GM13976 (cell line): ENCODE measurements around the gene RNF145.

Experiments
- DNase-seq: peaks from one replicate; pipeline ENCODE4 v3.0.0; 2012; ENCODE audit warnings: low spot score
- in situ Hi-C: fragments of 300-500 bp; cut with MboI; formaldehyde crosslinking; loops from one replicate; pipeline ENCODE4 v1.12.0; 2022; ENCODE audit warnings: low sequenced_read_pairs, mixed read lengths, inconsistent platforms; ENCODE audit not compliant: unreplicated experiment
- TF ChIP-seq, protein P1 (sequence below): IDR thresholded peaks from 2 replicates; pipeline ENCODE4 v1.5.1; 2012; ENCODE audit warnings: borderline replicate concordance, mild to moderate bottlenecking; ENCODE audit not compliant: insufficient read depth; ENCODE audit errors: extremely low read depth, missing control alignments, control extremely low read depth

Gene RNF145

GRCh38 chr5:159218595-159219023 lies 9.3 kb upstream of the RNF145 start:
- no peak for DNase-seq
- in situ Hi-C loops: no loop called here
- TF ChIP-seq, protein P1, sequence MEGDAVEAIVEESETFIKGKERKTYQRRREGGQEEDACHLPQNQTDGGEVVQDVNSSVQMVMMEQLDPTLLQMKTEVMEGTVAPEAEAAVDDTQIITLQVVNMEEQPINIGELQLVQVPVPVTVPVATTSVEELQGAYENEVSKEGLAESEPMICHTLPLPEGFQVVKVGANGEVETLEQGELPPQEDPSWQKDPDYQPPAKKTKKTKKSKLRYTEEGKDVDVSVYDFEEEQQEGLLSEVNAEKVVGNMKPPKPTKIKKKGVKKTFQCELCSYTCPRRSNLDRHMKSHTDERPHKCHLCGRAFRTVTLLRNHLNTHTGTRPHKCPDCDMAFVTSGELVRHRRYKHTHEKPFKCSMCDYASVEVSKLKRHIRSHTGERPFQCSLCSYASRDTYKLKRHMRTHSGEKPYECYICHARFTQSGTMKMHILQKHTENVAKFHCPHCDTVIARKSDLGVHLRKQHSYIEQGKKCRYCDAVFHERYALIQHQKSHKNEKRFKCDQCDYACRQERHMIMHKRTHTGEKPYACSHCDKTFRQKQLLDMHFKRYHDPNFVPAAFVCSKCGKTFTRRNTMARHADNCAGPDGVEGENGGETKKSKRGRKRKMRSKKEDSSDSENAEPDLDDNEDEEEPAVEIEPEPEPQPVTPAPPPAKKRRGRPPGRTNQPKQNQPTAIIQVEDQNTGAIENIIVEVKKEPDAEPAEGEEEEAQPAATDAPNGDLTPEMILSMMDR: no peak

- DNase-seq: no peak
- in situ Hi-C loops: no loop called here
- TF ChIP-seq, protein P1: no peak
These were observed 7.9 kb upstream of the RNF145 start for GRCh38 chr5:159217236-159217635.

DNA sequence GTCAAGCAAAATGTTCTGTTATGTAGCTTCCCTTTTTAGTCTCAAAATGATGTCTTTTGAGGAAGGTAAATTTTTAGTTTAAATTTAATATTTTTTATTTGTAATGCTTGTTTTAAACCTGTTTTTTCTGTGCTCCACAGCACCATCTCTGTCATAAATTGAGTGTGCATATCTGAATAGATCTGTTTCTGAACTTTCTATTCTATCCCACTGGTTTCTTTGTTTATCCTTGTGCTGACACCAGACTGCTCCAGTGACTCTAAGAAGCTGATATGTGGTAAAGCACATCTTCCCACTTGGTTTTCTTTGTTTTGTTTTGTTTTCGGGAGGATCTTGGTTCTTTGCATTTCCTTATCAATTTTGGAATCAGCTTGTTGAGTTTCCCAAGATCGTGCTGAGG lies 7.1 kb upstream of the RNF145 start:
- in situ Hi-C loops: no loop called here
- DNase-seq: no peak
- TF ChIP-seq, protein P1: no peak

- TF ChIP-seq, protein P1: no peak
- DNase-seq: no peak
- in situ Hi-C loops: no loop called here
These were observed 6.5 kb upstream of the RNF145 start for GRCh38 chr5:159215886-159216285.

- DNase-seq: no peak
- TF ChIP-seq, protein P1: no peak
- in situ Hi-C loops: no loop called here
These were observed 5.3 kb upstream of the RNF145 start for GRCh38 chr5:159214486-159215271.

DNA sequence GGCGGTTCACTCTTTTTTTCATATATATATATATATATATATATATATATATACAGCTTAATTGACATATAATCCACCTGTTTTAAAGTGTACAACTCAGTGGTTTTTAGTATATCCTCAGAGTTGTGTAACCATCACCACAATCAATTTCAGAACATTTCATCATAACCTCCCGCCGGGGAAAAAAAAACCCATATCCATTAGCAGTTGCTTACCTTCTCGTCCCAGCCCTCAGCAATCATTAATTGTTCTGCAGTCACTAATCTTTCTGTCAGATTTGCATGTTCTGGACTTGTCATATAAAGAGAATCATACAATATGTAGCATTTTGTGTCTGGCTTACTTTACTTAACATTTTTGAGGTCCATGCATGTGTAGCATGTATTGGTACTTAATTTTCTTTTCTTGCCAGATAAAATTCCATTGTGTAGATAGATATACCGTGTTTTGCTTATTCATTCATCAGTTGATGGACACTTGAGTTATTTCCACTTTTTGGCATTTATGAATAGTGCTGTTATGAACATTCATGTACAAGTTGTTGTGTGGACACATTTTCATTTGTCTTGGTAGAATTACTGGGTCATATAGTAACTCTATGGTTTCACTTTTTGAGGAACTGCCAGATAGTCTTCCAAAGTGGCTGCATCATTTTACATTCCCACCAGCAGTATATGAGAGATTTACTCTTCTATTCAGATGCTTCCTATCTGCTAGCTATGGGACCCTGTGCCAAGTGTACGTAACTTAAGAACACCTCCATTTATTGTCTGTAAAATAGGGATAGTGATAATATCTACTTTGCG lies 3.5 kb upstream of the RNF145 start:
- TF ChIP-seq, protein P1: no peak
- in situ Hi-C loops: no loop called here
- DNase-seq: no peak
